Tibial nerve (tissue), 4 donors: ENCODE results near the gene FBXL7. TPM values are rescaled to one million over a fixed set of nuclear protein-coding genes. Genes with fewer than 3 reads are reported as not detected.

Experiments
- DNase-seq, 2 donors: peaks; one replicate each; pipeline ENCODE4 v3.0.0-alpha.2; 2019; ENCODE audit warnings: low spot score in 2 of 2
- H3K27ac ChIP-seq, 4 donors: fragments of 200-600 bp; sonication (generic) in 3 of 4; one replicate each; pipeline ENCODE4 v1.5.1; 2017 to 2019; ENCODE audit warnings: mild to moderate bottlenecking in 1 of 4
- H3K27me3 ChIP-seq, 2 donors: fragments of 200-600 bp; sonication (generic) in 1 of 2; one replicate each; pipeline versions ENCODE4 v1.5.1 to v1.6.0; 2017 to 2019
- H3K36me3 ChIP-seq, 3 donors: fragments of 200-600 bp; sonication (generic); one replicate each; pipeline ENCODE4 v1.5.1; 2018 to 2019
- H3K4me1 ChIP-seq, 4 donors: fragments of 200-600 bp; sonication (generic) in 3 of 4; one replicate each; pipeline ENCODE4 v1.5.1; 2017 to 2019
- H3K4me3 ChIP-seq, 4 donors: fragments of 200-600 bp; sonication (generic) in 3 of 4; one replicate each; pipeline ENCODE4 v1.5.1; 2017 to 2019; ENCODE audit warnings: mild to moderate bottlenecking in 1 of 4, moderate library complexity in 1 of 4
- H3K9me3 ChIP-seq, 4 donors: fragments of 200-600 bp; sonication (generic) in 3 of 4; one replicate each; pipeline ENCODE4 v1.5.1; 2017 to 2019
- EP300 ChIP-seq, 2 donors: sonication (generic); formaldehyde crosslinking; IDR thresholded peaks; one replicate each; pipeline ENCODE4 v1.6.1; 2017; ENCODE audit warnings: antibody characterized with exemption in 2 of 2, mild to moderate bottlenecking in 1 of 2
- POLR2A ChIP-seq, 2 donors: fragments of 450-650 bp; IDR thresholded peaks; one replicate each; pipeline ENCODE4 v1.6.1; 2017; ENCODE audit warnings: antibody characterized with exemption in 2 of 2, mild to moderate bottlenecking in 2 of 2, moderate library complexity in 2 of 2
- WGBS, 2 donors: methylation state at CpG; one replicate each; pipeline ENCODE4 v1.1.5; 2018; 5-methylcytosine and 5-hydroxymethylcytosine counted together
- total RNA-seq, 4 donors: library from RNA; depleted of rRNA; stranded (reverse); fragments of >200 nt; gene quantifications; one replicate each; pipeline ENCODE4 v1.1.0, GENCODE V29; 2016
- TF ChIP-seq, protein P1 (sequence below), 5 experiments: fragments of 200-600 bp in 3 of 5; fragments of 450-650 bp in 2 of 5; sonication (generic) in 3 of 5; IDR thresholded peaks; one replicate each; pipeline ENCODE4 v1.5.1; 2016 to 2019; ENCODE audit warnings: antibody characterized with exemption in 5 of 5, mild to moderate bottlenecking in 3 of 5, moderate library complexity in 2 of 5

The FBXL7 gene
- total RNA-seq, 4 donors from 2014 or later, result 33.6 to 54.5 (median 40.9) TPM

DNA sequence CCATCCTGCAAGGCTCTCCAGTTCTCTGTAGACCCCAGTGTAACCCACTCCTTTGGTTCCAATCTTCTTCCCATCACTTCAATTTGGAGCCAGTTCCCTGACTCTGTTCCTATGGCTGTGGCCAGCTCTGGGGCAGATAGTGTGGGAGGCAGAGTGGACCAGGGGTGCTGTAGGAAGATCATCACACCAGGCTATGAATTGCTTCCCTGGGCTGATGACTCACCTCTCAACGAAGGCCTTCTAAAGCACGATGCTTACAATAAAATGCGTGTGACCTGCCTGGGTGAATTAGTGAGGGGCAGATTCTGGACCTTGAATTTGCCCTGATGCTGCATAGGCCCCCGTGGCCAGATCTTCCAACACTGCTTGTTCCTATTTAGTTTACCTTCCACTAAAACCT is 289.7 kb downstream of the FBXL7 start:
- Histone ChIP-seq H3K36me3 (no peaks in the 10 kb centered on the region), H3K27ac (no peak overlapping the region), H3K9me3 (no peaks in the 10 kb centered on the region), H3K4me3 (no peak overlapping the region), H3K4me1 (peaks cover 0 to 51% (median 0%) of the 10 kb centered on the region in 4 donors), H3K27me3 (no peaks in the 10 kb centered on the region)
- TF ChIP-seq EP300 (IDR thresholded peaks at IDR 0.05), result no peak
- TF ChIP-seq POLR2A (IDR thresholded peaks at IDR 0.05), result no peak
- TF ChIP-seq, protein P1, sequence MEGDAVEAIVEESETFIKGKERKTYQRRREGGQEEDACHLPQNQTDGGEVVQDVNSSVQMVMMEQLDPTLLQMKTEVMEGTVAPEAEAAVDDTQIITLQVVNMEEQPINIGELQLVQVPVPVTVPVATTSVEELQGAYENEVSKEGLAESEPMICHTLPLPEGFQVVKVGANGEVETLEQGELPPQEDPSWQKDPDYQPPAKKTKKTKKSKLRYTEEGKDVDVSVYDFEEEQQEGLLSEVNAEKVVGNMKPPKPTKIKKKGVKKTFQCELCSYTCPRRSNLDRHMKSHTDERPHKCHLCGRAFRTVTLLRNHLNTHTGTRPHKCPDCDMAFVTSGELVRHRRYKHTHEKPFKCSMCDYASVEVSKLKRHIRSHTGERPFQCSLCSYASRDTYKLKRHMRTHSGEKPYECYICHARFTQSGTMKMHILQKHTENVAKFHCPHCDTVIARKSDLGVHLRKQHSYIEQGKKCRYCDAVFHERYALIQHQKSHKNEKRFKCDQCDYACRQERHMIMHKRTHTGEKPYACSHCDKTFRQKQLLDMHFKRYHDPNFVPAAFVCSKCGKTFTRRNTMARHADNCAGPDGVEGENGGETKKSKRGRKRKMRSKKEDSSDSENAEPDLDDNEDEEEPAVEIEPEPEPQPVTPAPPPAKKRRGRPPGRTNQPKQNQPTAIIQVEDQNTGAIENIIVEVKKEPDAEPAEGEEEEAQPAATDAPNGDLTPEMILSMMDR (IDR thresholded peaks at IDR 0.05), result no peak
- DNase-seq, result no peak
- 69 to 86% methylated on average over 4 of the region's 4 CpGs for WGBS, 2 donors

DNA sequence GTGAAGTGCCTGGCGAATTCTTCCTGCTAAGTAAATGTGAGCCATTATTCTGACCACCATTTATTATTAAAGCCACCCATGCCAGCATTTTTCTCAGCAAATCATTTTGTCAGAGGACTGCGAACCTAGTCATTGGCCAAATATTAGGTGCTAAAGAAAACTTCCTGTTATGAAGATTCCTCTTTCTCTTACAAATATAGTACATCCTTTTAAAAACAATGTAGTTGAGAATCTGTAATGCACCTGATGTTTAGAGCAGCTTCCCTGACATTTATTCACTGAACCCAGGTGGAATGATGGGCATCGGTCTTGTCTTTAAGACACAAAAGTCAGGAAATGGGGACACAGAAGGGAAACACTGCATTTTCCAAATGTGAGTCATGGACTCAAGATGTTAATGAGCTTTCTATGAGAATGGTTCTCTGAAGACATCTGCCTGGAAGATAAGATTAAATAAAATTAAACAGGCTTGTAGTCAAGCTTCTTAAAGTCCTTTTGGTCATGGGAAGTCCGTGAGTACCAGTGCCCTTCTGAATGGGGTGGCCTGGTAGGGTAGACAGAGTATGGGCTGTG is 290.6 kb downstream of the FBXL7 start:
- WGBS, 2 donors, result 89 to 92% methylated on average over 4 of the region's 4 CpGs

DNA sequence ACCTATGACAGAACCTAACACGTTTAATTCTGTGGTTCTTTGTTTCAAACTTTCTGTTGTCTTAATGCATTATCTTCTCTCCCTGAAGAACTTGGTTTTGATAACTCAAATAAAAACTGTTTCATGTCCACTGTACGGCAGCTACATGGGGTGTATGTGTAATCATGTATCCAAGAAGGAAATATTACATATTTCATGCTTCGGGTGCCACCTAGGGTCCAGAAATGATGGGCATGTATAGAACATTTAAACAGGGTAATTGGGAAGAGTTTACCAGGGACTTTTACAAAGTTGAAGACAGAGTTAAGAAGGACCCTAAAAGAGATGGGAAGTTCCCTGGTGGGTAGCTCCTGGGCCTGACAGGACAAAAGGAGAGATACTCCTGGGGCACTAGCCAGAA is 291.3 kb downstream of the FBXL7 start:
- TF ChIP-seq EP300 (IDR thresholded peaks at IDR 0.05), result no peak
- no peak for TF ChIP-seq POLR2A (IDR thresholded peaks at IDR 0.05)
- TF ChIP-seq, protein P1 (IDR thresholded peaks at IDR 0.05), result peak in 2 of 5 experiments; percentile 11 to 27
- no peak for DNase-seq
- 47 to 48% methylated on average over 3 of the region's 3 CpGs for WGBS, 2 donors
- H3K4me1 ChIP-seq, result peaks cover 0 to 50% (median 3%) of the 10 kb centered on the region in 4 donors
- H3K9me3 ChIP-seq, result no peaks in the 10 kb centered on the region
- no peaks in the 10 kb centered on the region for H3K36me3 ChIP-seq
- no peaks in the 10 kb centered on the region for H3K27me3 ChIP-seq
- no peak overlapping the region for H3K4me3 ChIP-seq
- no peak overlapping the region for H3K27ac ChIP-seq

More for the DNA sequence above, 290.6 kb downstream of the FBXL7 start:
- no peaks in the 10 kb centered on the region for H3K9me3 ChIP-seq
- no peaks in the 10 kb centered on the region for H3K36me3 ChIP-seq
- TF ChIP-seq EP300 (IDR thresholded peaks at IDR 0.05), result no peak
- TF ChIP-seq, protein P1 (IDR thresholded peaks at IDR 0.05), result no peak
- DNase-seq, result no peak
- H3K27me3 ChIP-seq, result no peaks in the 10 kb centered on the region
- H3K4me1 ChIP-seq, result peaks cover 0 to 52% (median 0%) of the 10 kb centered on the region in 4 donors
- H3K27ac ChIP-seq, result no peak overlapping the region
- H3K4me3 ChIP-seq, result no peak overlapping the region

DNA sequence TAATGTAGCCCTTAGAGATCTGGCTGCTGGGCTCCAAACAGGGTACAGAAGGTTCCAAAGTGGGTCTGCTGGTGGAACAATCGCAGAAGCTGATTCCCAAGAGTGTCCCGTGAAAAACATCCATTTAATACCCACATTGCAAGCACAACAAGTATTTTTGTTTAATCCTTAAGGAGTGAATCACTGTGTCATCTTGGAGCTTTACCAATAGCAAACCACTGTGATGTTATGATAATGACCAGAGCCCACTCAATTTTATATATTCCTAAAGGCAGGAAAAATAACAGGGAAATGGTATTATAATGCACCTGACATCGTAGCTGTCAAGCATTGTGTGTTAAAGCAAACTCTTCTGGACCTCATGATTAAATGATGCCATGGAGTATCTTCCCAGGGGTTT is 291.9 kb downstream of the FBXL7 start:
- H3K36me3 ChIP-seq, result no peaks in the 10 kb centered on the region
- H3K27me3 ChIP-seq, result no peaks in the 10 kb centered on the region
- TF ChIP-seq POLR2A (IDR thresholded peaks at IDR 0.05) (no peak), EP300 (IDR thresholded peaks at IDR 0.05) (no peak)
- TF ChIP-seq, protein P1 (IDR thresholded peaks at IDR 0.05), result no peak
- no peak overlapping the region for H3K4me3 ChIP-seq
- H3K9me3 ChIP-seq, result no peaks in the 10 kb centered on the region
- H3K4me1 ChIP-seq, result peaks cover 0 to 47% (median 4%) of the 10 kb centered on the region in 4 donors
- DNase-seq, result no peak
- H3K27ac ChIP-seq, result no peak overlapping the region
- 54 to 72% methylated on average over 3 of the region's 3 CpGs for WGBS, 2 donors

DNA sequence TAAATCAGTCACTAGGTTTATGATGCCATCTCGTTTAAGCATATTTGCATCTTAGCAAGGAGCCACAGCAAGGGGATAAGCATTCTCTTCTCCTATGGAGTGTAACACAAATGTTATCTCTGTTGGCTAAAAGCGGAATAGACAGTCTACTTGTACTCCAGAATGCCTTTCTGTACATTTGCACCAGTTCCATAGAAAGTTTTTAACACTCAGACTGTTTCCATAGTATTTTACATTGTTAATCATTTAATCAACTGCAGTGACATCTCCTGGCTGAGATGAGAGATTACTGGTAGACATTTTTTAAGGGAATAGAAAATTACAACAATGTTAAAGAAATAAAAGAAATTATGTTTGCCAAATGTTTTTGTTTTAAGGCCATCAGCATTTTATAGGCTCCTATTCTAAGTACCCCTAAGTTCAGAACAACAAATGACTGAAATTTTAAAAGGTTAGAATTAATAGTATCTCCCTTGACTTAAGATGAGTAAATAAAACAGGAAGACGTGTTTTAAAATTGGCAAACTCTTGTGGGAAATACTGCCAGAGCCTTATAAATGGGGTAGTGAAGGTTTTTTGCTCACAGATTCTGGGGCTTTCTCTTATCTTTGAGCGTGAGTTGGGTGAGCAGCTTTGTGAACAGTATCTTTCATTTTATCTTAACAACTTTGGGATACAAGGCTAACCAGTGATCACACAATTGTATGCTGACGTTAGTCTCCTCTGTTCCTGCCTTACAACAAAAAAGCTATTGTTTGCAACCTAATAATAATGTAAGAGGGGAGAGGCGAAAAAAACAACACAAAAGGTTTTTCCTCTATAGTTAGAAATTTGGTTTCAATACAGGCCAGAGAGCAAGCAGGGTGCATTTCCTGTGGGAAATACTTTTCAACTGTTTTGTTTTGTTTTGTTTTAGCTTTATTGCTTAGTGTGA is 294.3 kb downstream of the FBXL7 start:
- 29 to 30% methylated on average over 6 of the region's 6 CpGs for WGBS, 2 donors
- Histone ChIP-seq H3K4me3 (no peak overlapping the region), H3K36me3 (no peaks in the 10 kb centered on the region), H3K9me3 (no peaks in the 10 kb centered on the region), H3K27ac (peak overlapping the region in 2 of 4 donors; percentile 64 to 70), H3K27me3 (no peaks in the 10 kb centered on the region), H3K4me1 (peaks cover 0 to 65% (median 6%) of the 10 kb centered on the region in 4 donors)
- DNase-seq, result no peak
- TF ChIP-seq EP300 (IDR thresholded peaks at IDR 0.05), result no peak
- TF ChIP-seq, protein P1 (IDR thresholded peaks at IDR 0.05), result peak in 3 of 5 experiments; percentile 8 to 39 (median 38)
